ENCODE data around the gene ZFX. TPM values are rescaled to one million over a fixed set of nuclear protein-coding genes. Genes with fewer than 3 reads are reported as not detected.

The ZFX gene
- total and polyA plus RNA-seq, 2 of the 8 experiments (the other 6 are each of a cell fraction or from before 2014, with no cell fraction given), result 2.8 to 22.0 TPM

DNA sequence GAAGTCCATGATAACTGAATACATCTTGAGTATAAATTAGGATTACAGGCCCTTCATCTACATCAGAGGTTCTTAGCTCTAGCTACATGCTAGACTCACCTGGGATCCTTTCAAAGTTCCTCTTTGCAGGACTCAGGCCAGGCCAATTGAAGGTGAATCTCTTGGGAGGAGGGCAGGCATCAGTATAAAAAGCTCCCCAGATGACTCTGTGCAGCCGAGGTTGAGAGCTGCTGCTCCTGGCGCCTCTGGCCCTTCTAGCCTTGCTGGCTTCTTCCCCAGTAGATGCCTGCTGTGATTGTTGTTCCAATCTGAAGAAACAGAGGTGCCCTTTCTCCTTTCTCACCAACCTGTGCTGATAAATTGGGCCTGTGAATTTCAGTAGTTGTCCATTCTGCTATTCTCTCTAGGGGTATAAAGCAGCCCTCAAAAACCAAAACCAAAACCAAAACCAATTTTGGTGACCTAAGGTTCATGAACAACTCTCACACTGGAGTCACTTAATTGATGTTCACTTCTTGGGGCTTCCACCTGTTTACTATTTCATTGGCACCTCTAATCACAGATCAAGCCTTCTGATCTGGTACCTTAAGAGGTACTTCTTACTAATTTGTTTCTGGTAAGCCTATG lies 85.7 kb downstream of the ZFX start:
- H3K27me3 ChIP-seq (replicated peaks in 1 of 4; ENCODE audit: control insufficient read depth in 3 of 4, extremely low read depth in 1 of 4, insufficient read depth in 3 of 4, low read length in 3 of 4), result no peaks in the 10 kb centered on the region
- H2BK120ac ChIP-seq (replicated peaks; ENCODE audit: low read depth, low read length), result no peak overlapping the region
- H3K4me2 ChIP-seq (ENCODE audit: insufficient read depth in 1 of 2, low read depth in 2 of 2, low read length in 2 of 2), result no peak overlapping the region
- H2BK15ac ChIP-seq (ENCODE audit: low read length), result no peak overlapping the region
- H2AK5ac ChIP-seq (ENCODE audit: low read depth, low read length), result no peak overlapping the region
- no peaks in the 10 kb centered on the region for H3K79me1 ChIP-seq (ENCODE audit: low read depth, low read length)
- H3K56ac ChIP-seq (replicated peaks; ENCODE audit: insufficient read length, low read depth, low read length), result no peak overlapping the region
- DNase-seq (ENCODE audit: low read depth in 1 of 2, low spot score in 2 of 2) (no peak), FAIRE-seq (no peak)
- no peak overlapping the region for H3K23ac ChIP-seq (ENCODE audit: insufficient read length)
- H3K27ac ChIP-seq (ENCODE audit: low read depth, low read length), result no peak overlapping the region
- H4K8ac ChIP-seq (ENCODE audit: extremely low read depth, insufficient read depth, low read length), result no peak overlapping the region
- no peaks in the 10 kb centered on the region for H3K9me3 ChIP-seq (ENCODE audit: insufficient read depth in 2 of 2, low read depth in 1 of 2, low read length in 1 of 2)
- H4K20me1 ChIP-seq (replicated peaks in 1 of 2; ENCODE audit: control insufficient read depth in 1 of 2, insufficient read depth in 2 of 2, low read length in 2 of 2), result no peaks in the 10 kb centered on the region
- WGBS, 2 experiments (ENCODE audit: extremely low coverage in 1 of 2, insufficient coverage in 1 of 2, insufficient read length in 1 of 2, insufficient replicate concordance in 2 of 2, low coverage in 1 of 2, low lambda C conversion rate in 2 of 2, missing lambda C conversion rate in 1 of 2), result 94% methylated on average over 2 of the region's 2 CpGs; no CpG with 5 or more reads in 1 of the 2 experiments
- ChIA-PET CTCF (ENCODE audit: partially characterized antibody) (interaction anchor here (0.6 to 1.3 kb wide), 2 partner anchors 63 to 152 kb away, joined by 3 to 4 read pairs; no protein-coding TSS in a partner anchor), POLR2A (ENCODE audit: partially characterized antibody) (no interaction called here)
- H2BK20ac ChIP-seq (ENCODE audit: low read length), result no peak overlapping the region
- no peaks in the 10 kb centered on the region for H3K36me3 ChIP-seq (ENCODE audit: control insufficient read depth in 2 of 4, insufficient read depth in 4 of 4, low read length in 3 of 4)
- no peak overlapping the region for H3K4ac ChIP-seq (replicated peaks; ENCODE audit: insufficient read length, low read depth, low read length)
- no peaks in the 10 kb centered on the region for H3K4me1 ChIP-seq (replicated peaks in 1 of 4; ENCODE audit: control insufficient read depth in 3 of 4, insufficient read depth in 4 of 4, low read length in 3 of 4)
- H3K23me2 ChIP-seq (ENCODE audit: low read depth, low read length), result no peaks in the 10 kb centered on the region
- H2AFZ ChIP-seq (ENCODE audit: low read length), result no peak overlapping the region
- no peak overlapping the region for H3K14ac ChIP-seq (ENCODE audit: insufficient read length)
- H3K79me2 ChIP-seq (ENCODE audit: control insufficient read depth in 1 of 2, insufficient read depth in 2 of 2, low read length in 2 of 2), result no peaks in the 10 kb centered on the region
- H3K9ac ChIP-seq (replicated peaks in 1 of 4; ENCODE audit: extremely low read depth in 1 of 4, low read depth in 3 of 4, low read length in 3 of 4), result no peak overlapping the region
- H4K5ac ChIP-seq (ENCODE audit: insufficient read length, low read depth, low read length), result no peak overlapping the region
- H4K91ac ChIP-seq (replicated peaks; ENCODE audit: insufficient read length, low read length), result no peak overlapping the region
- H3K18ac ChIP-seq (ENCODE audit: extremely low read depth, low read length), result no peak overlapping the region
- no peak overlapping the region for H2BK5ac ChIP-seq (ENCODE audit: low read depth, low read length)
- H3K4me3 ChIP-seq (ENCODE audit: extremely low read depth in 1 of 4, insufficient read depth in 2 of 4, low read depth in 3 of 4, low read length in 4 of 4), result no peak overlapping the region
- no peak overlapping the region for H2BK12ac ChIP-seq (ENCODE audit: low read depth, low read length)
- TF ChIP-seq SUZ12 (IDR thresholded peaks at IDR 0.05; ENCODE audit: low read length), result no peak
- TF ChIP-seq GTF2F1 (IDR thresholded peaks at IDR 0.05; ENCODE audit: borderline replicate concordance, low read depth, low read length), result no peak
- TF ChIP-seq, protein P1, sequence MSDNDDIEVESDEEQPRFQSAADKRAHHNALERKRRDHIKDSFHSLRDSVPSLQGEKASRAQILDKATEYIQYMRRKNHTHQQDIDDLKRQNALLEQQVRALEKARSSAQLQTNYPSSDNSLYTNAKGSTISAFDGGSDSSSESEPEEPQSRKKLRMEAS (IDR thresholded peaks at IDR 0.05), result no peak

All from H1 (cell line).